GM23338 (cell line): Measurements from ENCODE around the gene TMEM178B. TPM values are rescaled to one million over a fixed set of nuclear protein-coding genes. Genes with fewer than 3 reads are reported as not detected.
"Not testable (repeated sequence)": the region's sequence is repeated elsewhere in the genome, so short reads cannot be mapped to it uniquely, and the experiment has no call there.

Source experiments
- ATAC-seq: fragments of 200-7000 bp; cut with Tn5 transposase; 3 replicates; pipeline ENCODE4 v1.9.1; 2020
- DNase-seq: peaks from one replicate; pipeline ENCODE4 v3.0.0-alpha.2; 2015; ENCODE audit warnings: low spot score
- H2AFZ ChIP-seq: fragments of 200-600 bp; sonication (generic); 2 replicates; pipeline ENCODE4 v1.8.0; 2016; ENCODE audit warnings: antibody characterized with exemption, mild to moderate bottlenecking, moderate library complexity
- H3F3A ChIP-seq: fragments of 200-600 bp; sonication (generic); replicated peaks from 2 replicates; pipeline ENCODE4 v1.8.0; 2017; ENCODE audit warnings: antibody characterized with exemption, mixed run types, low read depth
- H3K27ac ChIP-seq: fragments of 200-600 bp; sonication (generic); 2 replicates; pipeline ENCODE4 v1.6.1; 2016; ENCODE audit warnings: low read depth
- H3K27me3 ChIP-seq: fragments of 200-600 bp; sonication (generic); 2 replicates; pipeline ENCODE4 v1.8.0; 2016; ENCODE audit warnings: mild to moderate bottlenecking, mixed run types, moderate library complexity; ENCODE audit not compliant: insufficient read depth
- H3K36me3 ChIP-seq: fragments of 200-600 bp; sonication (generic); 2 replicates; pipeline ENCODE4 v1.8.0; 2016; ENCODE audit warnings: mild to moderate bottlenecking; ENCODE audit not compliant: insufficient read depth
- H3K4me1 ChIP-seq: fragments of 200-600 bp; sonication (generic); 2 replicates; pipeline ENCODE4 v1.8.0; 2016; ENCODE audit warnings: mild to moderate bottlenecking, moderate library complexity; ENCODE audit not compliant: insufficient read depth
- H3K4me2 ChIP-seq: fragments of 200-600 bp; sonication (generic); 2 replicates; pipeline ENCODE4 v1.7.1; 2017; ENCODE audit warnings: mixed run types
- H3K4me3 ChIP-seq: fragments of 200-600 bp; sonication (generic); 2 replicates; pipeline ENCODE4 v1.6.1; 2016; ENCODE audit warnings: mixed run types
- H3K79me2 ChIP-seq: fragments of 200-600 bp; sonication (generic); replicated peaks from 2 replicates; pipeline ENCODE4 v1.8.0; 2017; ENCODE audit warnings: mild to moderate bottlenecking; ENCODE audit not compliant: insufficient read depth
- H3K9me2 ChIP-seq: fragments of 200-600 bp; sonication (generic); 2 replicates; pipeline ENCODE4 v1.8.0; 2017; ENCODE audit not compliant: insufficient read depth
- H4K20me1 ChIP-seq: fragments of 200-600 bp; sonication (generic); replicated peaks from 2 replicates; pipeline ENCODE4 v1.8.0; 2017; ENCODE audit warnings: mild to moderate bottlenecking; ENCODE audit not compliant: insufficient read depth
- H3K27ac Mint-ChIP-seq: 2 replicates; pipeline ENCODE4 v1.8.0; 2020; ENCODE audit warnings: inconsistent platforms, mild to moderate bottlenecking, moderate library complexity, mixed read lengths
- H3K27me3 Mint-ChIP-seq: 3 replicates; pipeline ENCODE4 v1.8.0; 2022; ENCODE audit warnings: low read depth, mild to moderate bottlenecking, moderate library complexity, mixed read lengths, inconsistent platforms; ENCODE audit not compliant: insufficient read depth, poor library complexity
- H3K36me3 Mint-ChIP-seq: 3 replicates; pipeline ENCODE4 v1.8.0; 2021; ENCODE audit warnings: low read depth, mild to moderate bottlenecking, inconsistent platforms, moderate library complexity, mixed read lengths
- H3K4me1 Mint-ChIP-seq: 3 replicates; pipeline ENCODE4 v1.8.0; 2020; ENCODE audit warnings: mild to moderate bottlenecking, inconsistent platforms, mixed read lengths
- H3K4me3 Mint-ChIP-seq: 3 replicates; pipeline ENCODE4 v1.8.0; 2021; ENCODE audit warnings: moderate library complexity, mild to moderate bottlenecking, inconsistent platforms, mixed read lengths
- H3K9me3 Mint-ChIP-seq: 3 replicates; pipeline ENCODE4 v1.8.0; 2020; ENCODE audit warnings: moderate library complexity, mild to moderate bottlenecking, inconsistent platforms, mixed read lengths
- ETS1 ChIP-seq: IDR thresholded peaks from 2 replicates; pipeline ENCODE4 v1.6.1; 2016; ENCODE audit warnings: antibody characterized with exemption
- EZH2 ChIP-seq: fragments of 200-600 bp; sonication (generic); IDR thresholded peaks from one replicate; pipeline ENCODE4 v1.8.0; 2017; ENCODE audit warnings: antibody characterized with exemption, mild to moderate bottlenecking, low read depth; ENCODE audit not compliant: unreplicated experiment
- JUNB ChIP-seq: IDR thresholded peaks from one replicate; pipeline ENCODE4 v1.6.1; 2016; ENCODE audit warnings: antibody characterized with exemption; ENCODE audit not compliant: unreplicated experiment
- NANOG ChIP-seq: IDR thresholded peaks from 2 replicates; pipeline ENCODE4 v1.6.1; 2016; ENCODE audit warnings: antibody characterized with exemption, borderline replicate concordance
- polyA plus RNA-seq: library from polyadenylated mRNA; unstranded; fragments of >200 nt; fragmentation: Nextera tagmentation; extraction: Ambion mirVana; gene quantifications from 2 replicates; pipeline ENCODE4 v1.2.1, GENCODE V29; 2016
- total RNA-seq: library from RNA; depleted of rRNA; stranded (reverse); fragments of >200 nt; shearing (Covaris generic); gene quantifications from 2 replicates; pipeline ENCODE4 v1.2.3, GENCODE V29; 2014

Gene TMEM178B
- total and polyA plus RNA-seq, 2 experiments from 2014 or later = 4.9 to 15.6 TPM

- H3K79me2 ChIP-seq = no peaks in the 10 kb centered on the region
- no peak overlapping the region for H3K27ac Mint-ChIP-seq
- H3K27me3 Mint-ChIP-seq = peaks cover 12% of the 10 kb centered on the region
- H3K36me3 ChIP-seq = no peaks in the 10 kb centered on the region; the same call in 1 of the 2 replicates
- no peak overlapping the region for H3K27ac ChIP-seq
- no peak for ATAC-seq
- DNase-seq = no peak
- no peak overlapping the region for H2AFZ ChIP-seq
- H3K9me3 Mint-ChIP-seq = peaks cover 55% of the 10 kb centered on the region
- H3K27me3 ChIP-seq = no peaks in the 10 kb centered on the region
- H3F3A ChIP-seq = no peaks in the 10 kb centered on the region
- H3K4me1 Mint-ChIP-seq = peaks cover 8% of the 10 kb centered on the region; the same call in 2 of the 3 replicates
- no peaks in the 10 kb centered on the region for H4K20me1 ChIP-seq
- H3K4me1 ChIP-seq = no peaks in the 10 kb centered on the region
- H3K36me3 Mint-ChIP-seq = peaks cover 22% of the 10 kb centered on the region
- peaks cover 4% of the 10 kb centered on the region; the same call in 1 of the 2 replicates for H3K9me2 ChIP-seq
- no peak for TF ChIP-seq EZH2
- no peak for TF ChIP-seq ETS1
- TF ChIP-seq JUNB = no peak
- no peak for TF ChIP-seq NANOG
- H3K4me3 ChIP-seq = no peak overlapping the region
- H3K4me3 Mint-ChIP-seq = no peak overlapping the region
- H3K4me2 ChIP-seq = no peak overlapping the region
Measured at GRCh38 chr7:141028767-141029166, 45.1 kb upstream of the TMEM178B start.

- Mint-ChIP-seq H3K9me3 (peaks cover 45% of the 10 kb centered on the region; the same call in 2 of the 3 replicates), H3K36me3 (peaks cover 24% of the 10 kb centered on the region), H3K27ac (peak overlapping the region; percentile 96)
- not testable (repeated sequence) for H3K4me1 Mint-ChIP-seq, H3F3A ChIP-seq, H4K20me1 ChIP-seq, ATAC-seq, H3K36me3 ChIP-seq, H3K4me1 ChIP-seq, H3K27me3 ChIP-seq, DNase-seq, H3K9me2 ChIP-seq, H3K79me2 ChIP-seq, H3K27me3 Mint-ChIP-seq, H3K4me3 Mint-ChIP-seq
- peak overlapping the region; percentile 30; the same call in 1 of the 2 replicates for H3K4me3 ChIP-seq
- H2AFZ ChIP-seq = peak overlapping the region; percentile 84
- peak overlapping the region; percentile 58; the same call in 1 of the 2 replicates for H3K27ac ChIP-seq
- 0 out of 2 replicates have a peak overlapping the region, but pooled peaks have one; percentile 43 for H3K4me2 ChIP-seq
Measured at GRCh38 chr7:141032539-141033323, 41.1 kb upstream of the TMEM178B start.

- not testable (repeated sequence) for H3K4me3 ChIP-seq, H3K36me3 Mint-ChIP-seq, H2AFZ ChIP-seq, H3K79me2 ChIP-seq, H3K4me3 Mint-ChIP-seq, H3K27ac Mint-ChIP-seq, H3K9me2 ChIP-seq, DNase-seq, H3K4me2 ChIP-seq, H3K27me3 ChIP-seq, H3K4me1 Mint-ChIP-seq, H3K4me1 ChIP-seq, ATAC-seq, H3K27me3 Mint-ChIP-seq, H3K27ac ChIP-seq, H3F3A ChIP-seq, H3K36me3 ChIP-seq, H4K20me1 ChIP-seq
- H3K9me3 Mint-ChIP-seq = peaks cover 13% of the 10 kb centered on the region; the same call in 2 of the 3 replicates
Measured at GRCh38 chr7:141038100-141038499, 35.8 kb upstream of the TMEM178B start.
